ENCODE measurements around the gene PTGS2.

The PTGS2 gene

GRCh38 chr1:186680245-186681061 is at the start of gene PTGS2:
Gene PTGS2, minus strand, starts transcription at chr1:186680423. Its CDS starts 133 bp downstream, at chr1:186680290.
- DNase-seq, result peak; percentile 98

- peak; percentile 34 to 68 for DNase-seq
Measured at GRCh38 chr1:186722711-186723309, 42.6 kb upstream of the PTGS2 start.

- peak; percentile 37 to 47 for DNase-seq
Measured at GRCh38 chr1:186717286-186717685, 37.1 kb upstream of the PTGS2 start.

GRCh38 chr1:186715887-186716809 is 35.9 kb upstream of the PTGS2 start:
- DNase-seq, result no peak

GRCh38 chr1:186710696-186711095 is 30.5 kb upstream of the PTGS2 start:
- DNase-seq, result no peak

GRCh38 chr1:186708694-186709097 is 28.5 kb upstream of the PTGS2 start:
- DNase-seq, result no peak

- DNase-seq, result no peak
Measured at GRCh38 chr1:186703209-186703766, 23.1 kb upstream of the PTGS2 start.

- no peak for DNase-seq
Measured at GRCh38 chr1:186700722-186701121, 20.5 kb upstream of the PTGS2 start.

- no peak for DNase-seq
Measured at GRCh38 chr1:186699519-186699918, 19.3 kb upstream of the PTGS2 start.

GRCh38 chr1:186689907-186690306 is 9.7 kb upstream of the PTGS2 start:
- DNase-seq, result no peak

GRCh38 chr1:186689376-186689775 is 9.2 kb upstream of the PTGS2 start:
- no peak for DNase-seq

GRCh38 chr1:186683652-186684410 is 3.6 kb upstream of the PTGS2 start:
- no peak for DNase-seq

GRCh38 chr1:186682736-186683135 is 2.5 kb upstream of the PTGS2 start:
- peak; percentile 18 to 32 for DNase-seq

- no peak for DNase-seq
Measured at GRCh38 chr1:186681801-186682200, 1.6 kb upstream of the PTGS2 start.

- no peak for DNase-seq
Measured at GRCh38 chr1:186681121-186681520, 898 bp upstream of the PTGS2 start.

GRCh38 chr1:186679924-186680244 is 339 bp downstream of the PTGS2 start:
- no peak for DNase-seq

GRCh38 chr1:186678155-186678554 is 2.1 kb downstream of the PTGS2 start:
- no peak for DNase-seq

GRCh38 chr1:186672596-186672995 is 7.6 kb downstream of the PTGS2 start:
- no peak for DNase-seq

- DNase-seq, result no peak
Measured at GRCh38 chr1:186672131-186672530, 8.1 kb downstream of the PTGS2 start.

GRCh38 chr1:186671136-186671825 is 8.9 kb downstream of the PTGS2 start:
- DNase-seq, result no peak

GRCh38 chr1:186670297-186671135 is 9.7 kb downstream of the PTGS2 start:
- no peak for DNase-seq

Measured in Kasumi-1 (cell line).